AG04450 (cell line): ENCODE measurements around the gene ELMO3. TPM values are rescaled to one million over a fixed set of nuclear protein-coding genes. Genes with fewer than 3 reads are reported as not detected.

Experiments
- CTCF ChIA-PET: fragments of 300-600, 350-600 bp; formaldehyde crosslinking; extraction: SDS; loops from one replicate; lab custom pipeline; 2022; ENCODE audit warnings: antibody characterized with exemption, inconsistent platforms; lab: Charles Lee
- POLR2A ChIA-PET: fragments of 350-600 bp; formaldehyde crosslinking; extraction: SDS; loops from one replicate; lab custom pipeline; 2021; ENCODE audit warnings: antibody characterized with exemption, inconsistent platforms; lab: Yijun Ruan, JAX
- DNase-seq: peaks from one replicate; pipeline ENCODE4 v3.0.0-alpha.2; 2011; ENCODE audit warnings: low read depth, low spot score
- H3K27ac ChIP-seq: one replicate; pipeline ENCODE4 v1.5.1; 2012; ENCODE audit warnings: low read depth, low read length, control low read depth
- H3K27me3 ChIP-seq: one replicate; pipeline ENCODE4 v1.6.0; 2012; ENCODE audit warnings: low read length; ENCODE audit not compliant: control insufficient read depth, insufficient read depth
- H3K4me3 ChIP-seq: 2 replicates; pipeline ENCODE4 v1.5.1; 2011; ENCODE audit warnings: mild to moderate bottlenecking, low read depth, low read length, control low read depth
- H3K9me3 ChIP-seq: 2 replicates; pipeline ENCODE4 v1.5.1; 2012; ENCODE audit warnings: low read length; ENCODE audit not compliant: control insufficient read depth, insufficient read depth
- CTCF ChIP-seq: IDR thresholded peaks from 2 replicates; pipeline ENCODE4 v1.5.1; 2011; ENCODE audit warnings: low read depth, low read length, control low read depth, inconsistent platforms
- polyA plus RNA-seq: library from polyadenylated mRNA; depleted of rRNA; stranded (reverse); fragments of >200 nt; gene quantifications from 2 replicates; pipeline ENCODE4 v1.2.3, GENCODE V29; 2011

ELMO3 gene
- polyA plus RNA-seq, 1 experiment, result 0.57 TPM

DNA sequence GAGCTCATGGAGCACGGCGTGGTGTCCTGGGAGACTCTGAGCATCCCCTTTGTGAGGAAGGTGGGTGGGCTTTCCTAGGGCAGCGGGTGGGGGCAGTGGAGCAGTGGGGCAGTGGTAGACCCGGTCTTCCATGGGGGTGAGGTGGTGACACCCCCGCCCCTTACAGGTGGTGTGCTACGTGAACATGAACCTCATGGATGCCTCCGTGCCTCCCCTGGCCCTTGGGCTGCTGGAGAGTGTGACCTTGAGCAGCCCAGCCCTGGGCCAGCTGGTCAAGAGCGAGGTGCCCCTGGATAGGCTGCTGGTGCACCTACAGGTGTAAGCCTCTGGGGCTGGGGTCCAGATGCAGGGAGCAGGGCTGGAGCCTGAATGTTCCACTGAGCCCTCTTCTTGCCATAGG is 1.6 kb downstream of the ELMO3 start:
- no peak for TF ChIP-seq CTCF
- Histone ChIP-seq H3K27ac (no peak overlapping the region), H3K27me3 (no peaks in the 10 kb centered on the region), H3K9me3 (no peaks in the 10 kb centered on the region; the same call in 1 of the 2 replicates), H3K4me3 (no peak overlapping the region)
- ChIA-PET CTCF (interaction anchor here (0.6 kb wide), 1 partner anchor 267 kb away, joined by 3 read pairs; no protein-coding TSS in a partner anchor), POLR2A (interaction anchor here (0.7 to 1.0 kb wide), 2 partner anchors 11 to 27 kb away, joined by 3 read pairs; no protein-coding TSS in a partner anchor)
- no peak for DNase-seq

- DNase-seq, result no peak
- POLR2A ChIA-PET, result interaction anchor here (0.6 kb wide), 1 partner anchor 35 kb away, joined by 6 read pairs; no protein-coding TSS in a partner anchor
- Histone ChIP-seq H3K9me3 (no peaks in the 10 kb centered on the region; the same call in 1 of the 2 replicates), H3K27ac (no peak overlapping the region), H3K27me3 (no peaks in the 10 kb centered on the region), H3K4me3 (no peak overlapping the region)
- TF ChIP-seq CTCF, result no peak
- CTCF ChIA-PET, result no interaction called here
These were observed 2.7 kb downstream of the ELMO3 start for GRCh38 chr16:67201411-67202345.

GRCh38 chr16:67202426-67202825 is 3.5 kb downstream of the ELMO3 start:
- ChIA-PET POLR2A (interaction anchor here (0.6 kb wide), 1 partner anchor 34 kb away, joined by 6 read pairs; no protein-coding TSS in a partner anchor), CTCF (no interaction called here)
- Histone ChIP-seq H3K4me3 (no peak overlapping the region), H3K27me3 (no peaks in the 10 kb centered on the region), H3K27ac (no peak overlapping the region), H3K9me3 (no peaks in the 10 kb centered on the region; the same call in 1 of the 2 replicates)
- TF ChIP-seq CTCF, result no peak
- DNase-seq, result no peak

- Histone ChIP-seq H3K27me3 (no peaks in the 10 kb centered on the region), H3K4me3 (no peak overlapping the region), H3K9me3 (no peaks in the 10 kb centered on the region; the same call in 1 of the 2 replicates), H3K27ac (no peak overlapping the region)
- TF ChIP-seq CTCF, result no peak
- ChIA-PET POLR2A (no interaction called here), CTCF (no interaction called here)
- DNase-seq, result no peak
These were observed 4.1 kb downstream of the ELMO3 start for GRCh38 chr16:67202956-67203493.
